ENCODE measurements around the gene EPHB2.

Gene EPHB2

GRCh38 chr1:22722901-22723550 is 12.4 kb downstream of the EPHB2 start:
- no peak for TF ChIP-seq EZH2phosphoT487 (IDR thresholded peaks at IDR 0.05; ENCODE audit: borderline replicate concordance)
- no peak for TF ChIP-seq CTCF (conservative IDR thresholded peaks at IDR 0.05; ENCODE audit: low read length)
- H3K79me2 ChIP-seq (ENCODE audit: insufficient read depth, low read length) = no peaks in the 10 kb centered on the region
- H3K4me1 ChIP-seq (ENCODE audit: insufficient read depth, low read length, poor library complexity, severe bottlenecking) = no peaks in the 10 kb centered on the region
- no peak overlapping the region for H3K9ac ChIP-seq (ENCODE audit: low read depth, low read length, poor library complexity, severe bottlenecking)
- H3K9me2 ChIP-seq (replicated peaks; ENCODE audit: low read depth, low read length) = no peaks in the 10 kb centered on the region
- no peak overlapping the region for H3K4me3 ChIP-seq (ENCODE audit: low read length, poor library complexity, severe bottlenecking)
- H3F3A ChIP-seq (ENCODE audit: low read depth) = no peaks in the 10 kb centered on the region
- no peaks in the 10 kb centered on the region for H3K36me3 ChIP-seq (ENCODE audit: insufficient read depth, low read length)
- no peak overlapping the region for H3K4me2 ChIP-seq (ENCODE audit: low read depth, low read length, poor library complexity, severe bottlenecking)
- H2AFZ ChIP-seq (ENCODE audit: low read length) = no peak overlapping the region
- H3K9me3 ChIP-seq (ENCODE audit: insufficient read depth, low read depth, low read length) = no peaks in the 10 kb centered on the region
- H3K27me3 ChIP-seq (ENCODE audit: insufficient read depth, low read length, poor library complexity, severe bottlenecking) = no peaks in the 10 kb centered on the region
- H4K20me1 ChIP-seq (ENCODE audit: insufficient read depth, low read length, poor library complexity, severe bottlenecking) = no peaks in the 10 kb centered on the region

- Histone ChIP-seq H3K4me2 (ENCODE audit: low read depth, low read length, poor library complexity, severe bottlenecking) (no peak overlapping the region), H3K4me3 (ENCODE audit: low read length, poor library complexity, severe bottlenecking) (no peak overlapping the region), H3K4me1 (ENCODE audit: insufficient read depth, low read length, poor library complexity, severe bottlenecking) (no peaks in the 10 kb centered on the region), H3K9me3 (ENCODE audit: insufficient read depth, low read depth, low read length) (no peaks in the 10 kb centered on the region), H3K9me2 (replicated peaks; ENCODE audit: low read depth, low read length) (no peaks in the 10 kb centered on the region), H3K9ac (ENCODE audit: low read depth, low read length, poor library complexity, severe bottlenecking) (no peak overlapping the region), H3K79me2 (ENCODE audit: insufficient read depth, low read length) (no peaks in the 10 kb centered on the region), H3K36me3 (ENCODE audit: insufficient read depth, low read length) (no peaks in the 10 kb centered on the region), H3K27me3 (ENCODE audit: insufficient read depth, low read length, poor library complexity, severe bottlenecking) (no peaks in the 10 kb centered on the region), H2AFZ (ENCODE audit: low read length) (no peak overlapping the region), H4K20me1 (ENCODE audit: insufficient read depth, low read length, poor library complexity, severe bottlenecking) (no peaks in the 10 kb centered on the region), H3F3A (ENCODE audit: low read depth) (no peaks in the 10 kb centered on the region)
- TF ChIP-seq EZH2phosphoT487 (IDR thresholded peaks at IDR 0.05; ENCODE audit: borderline replicate concordance) (no peak), CTCF (conservative IDR thresholded peaks at IDR 0.05; ENCODE audit: low read length) (no peak)
These were observed 17.2 kb downstream of the EPHB2 start for GRCh38 chr1:22727873-22728272.

GRCh38 chr1:22728751-22729399 is 18.2 kb downstream of the EPHB2 start:
- TF ChIP-seq EZH2phosphoT487 (IDR thresholded peaks at IDR 0.05; ENCODE audit: borderline replicate concordance) (no peak), CTCF (conservative IDR thresholded peaks at IDR 0.05; ENCODE audit: low read length) (no peak)
- Histone ChIP-seq H3K36me3 (ENCODE audit: insufficient read depth, low read length) (no peaks in the 10 kb centered on the region), H3K4me3 (ENCODE audit: low read length, poor library complexity, severe bottlenecking) (no peak overlapping the region), H3K4me1 (ENCODE audit: insufficient read depth, low read length, poor library complexity, severe bottlenecking) (no peaks in the 10 kb centered on the region), H3K9ac (ENCODE audit: low read depth, low read length, poor library complexity, severe bottlenecking) (no peak overlapping the region), H4K20me1 (ENCODE audit: insufficient read depth, low read length, poor library complexity, severe bottlenecking) (no peaks in the 10 kb centered on the region), H2AFZ (ENCODE audit: low read length) (no peak overlapping the region), H3K9me2 (replicated peaks; ENCODE audit: low read depth, low read length) (no peaks in the 10 kb centered on the region), H3K9me3 (ENCODE audit: insufficient read depth, low read depth, low read length) (no peaks in the 10 kb centered on the region), H3K27me3 (ENCODE audit: insufficient read depth, low read length, poor library complexity, severe bottlenecking) (no peaks in the 10 kb centered on the region), H3K79me2 (ENCODE audit: insufficient read depth, low read length) (no peaks in the 10 kb centered on the region), H3K4me2 (ENCODE audit: low read depth, low read length, poor library complexity, severe bottlenecking) (no peak overlapping the region), H3F3A (ENCODE audit: low read depth) (no peaks in the 10 kb centered on the region)

All from Loucy (cell line).